Heart left ventricle (tissue), 16 donors: Measurements from ENCODE around the gene ZDHHC4. TPM values are rescaled to one million over a fixed set of nuclear protein-coding genes. Genes with fewer than 3 reads are reported as not detected.

Experiments used
- ATAC-seq, 4 donors: fragments of 200-7000 bp; cut with Tn5 transposase; one replicate each; pipeline ENCODE4 v1.9.1; 2020 to 2022; ENCODE audit warnings: moderate library complexity in 4 of 4, mild to moderate bottlenecking in 3 of 4, moderate number of reproducible peaks in 1 of 4
- DNase-seq, 5 donors: peaks; one replicate each; pipeline ENCODE4 v3.0.0-alpha.2; 2020
- H3K27ac ChIP-seq, 12 donors: fragments of 200-600 bp; sonication (generic) in 4 of 12; one replicate each; pipeline versions ENCODE4 v1.5.0 to v1.8.0; 2016 to 2022; ENCODE audit warnings: mild to moderate bottlenecking in 2 of 12
- H3K27me3 ChIP-seq, 9 donors: fragments of 200-600 bp; sonication (generic) in 2 of 9; one replicate each; pipeline versions ENCODE4 v1.5.1 to v1.8.0; 2016 to 2022; ENCODE audit warnings: mild to moderate bottlenecking in 3 of 9
- H3K36me3 ChIP-seq, 9 donors: fragments of 200-600 bp; sonication (generic) in 2 of 9; one replicate each; pipeline versions ENCODE4 v1.5.0 to v1.8.0; 2018 to 2022; ENCODE audit warnings: mild to moderate bottlenecking in 2 of 9
- H3K4me1 ChIP-seq, 12 donors: fragments of 200-600 bp; sonication (generic) in 4 of 12; one replicate each; pipeline versions ENCODE4 v1.5.0 to v1.8.0; 2016 to 2022; ENCODE audit warnings: mild to moderate bottlenecking in 3 of 12
- H3K4me3 ChIP-seq, 12 donors: fragments of 200-600 bp; sonication (generic) in 4 of 12; one replicate each; pipeline versions ENCODE4 v1.5.0 to v1.8.0; 2017 to 2022; ENCODE audit warnings: mild to moderate bottlenecking in 9 of 12, moderate library complexity in 4 of 12
- H3K9me3 ChIP-seq, 12 donors: fragments of 200-600 bp; sonication (generic) in 4 of 12; one replicate each; pipeline versions ENCODE4 v1.5.0 to v1.8.0; 2016 to 2022; ENCODE audit warnings: mild to moderate bottlenecking in 1 of 12
- CTCF ChIP-seq, 12 donors: fragments of 200-600 bp; sonication (generic) in 4 of 12; IDR thresholded peaks; one replicate each; pipeline versions ENCODE4 v1.5.0 to v1.8.0; 2018 to 2022; ENCODE audit warnings: antibody characterized with exemption in 12 of 12, mild to moderate bottlenecking in 5 of 12
- POLR2A ChIP-seq, 2 donors: fragments of 450-650 bp; IDR thresholded peaks; one replicate each; pipeline ENCODE4 v1.6.1; 2017; ENCODE audit warnings: antibody characterized with exemption in 2 of 2, mild to moderate bottlenecking in 2 of 2, moderate library complexity in 2 of 2
- WGBS, 4 donors: extraction: QIAGEN DNeasy Blood & Tissue Kit in 2 of 4; methylation state at CpG; one replicate each; pipeline versions ENCODE4 v1.1.5 to v1.1.7; 2013 to 2018; 5-methylcytosine and 5-hydroxymethylcytosine counted together
- intact Hi-C, 10 donors: fragments of 100-400 bp; cut with DNase I; formaldehyde crosslinking; loops; one replicate each; pipeline versions ENCODE4 v1.11.1 to v1.14.2; 2022
- polyA plus RNA-seq, 2 donors: library from polyadenylated mRNA; stranded (reverse); fragments of 200-250 nt; gene quantifications; one replicate each; pipeline ENCODE4 v1.2.3, GENCODE V29; 2013
- total RNA-seq, 9 donors: library from RNA; depleted of rRNA in 2 of 9; stranded (reverse); fragments of >200 nt in 2 of 9; fragmentation: NEBNext Ultra II Directional in 3 of 9; extraction: Animal tissue kit (Norgen Biotek cat#: 25700) in 3 of 9; gene quantifications; one replicate each; pipeline versions ENCODE4 v1.1.0 to v1.2.4, GENCODE V29; 2016 to 2023
- donor health status: ischemic (EF 13 %, LVEDD 7.1; RV severe dilation, severe dysfunction).
- donor health status: healthy with polysubstance abuse.
- donor health status: DM: no; HTN: yes; CAD: no.
- donor health status: DM: no; HTN: no; CAD: no.
- donor health status: ischemic (EF 25% LVEDD 6.9; RV normal size, moderate dysfunction).
- donor health status: ischemic (EF 25% LVEDD 5.7; RV mildly dilated, moderate dysfunction).
- donor health status: healthy.
- donor health status: DM: yes; HTN: yes; CAD: no.
- donor health status: ischemic (EF 35%, LVEDD 5.7; RV mildly dilated, moderate dysfunction).
- donor health status: nonischemic (EF 11% LVEDD 7.7; RV severe dilation, severe dysfunction).
- donor health status: DM: yes; HTN: yes; CAD: no.
- donor health status: PGD.
- donor health status: ischemic (EF 29% LVEDD 5.4; RV normal size, mild dysfunction).
- donor health status: nonischemic (EF 23%, LVEDD 6.1; RV moderate dilation, normal function).

ZDHHC4 gene
- total and polyA plus RNA-seq, 11 donors = 26.2 to 48.4 (median 37.8) TPM

- H3K27ac ChIP-seq = peak overlapping the region in 1 of 12 donors; percentile 24
Measured at GRCh38 chr7:6623589-6624245, 46.5 kb downstream of the ZDHHC4 start.

GRCh38 chr7:6624246-6624611, 47.0 kb downstream of the ZDHHC4 start:
- peaks cover 0 to 6% (median 0%) of the 10 kb centered on the region in 12 donors for H3K4me1 ChIP-seq
- WGBS, 4 donors = 77 to 88% (median 83%) methylated on average over 3 of the region's 3 CpGs

More at GRCh38 chr7:6623589-6624245, 46.5 kb downstream of the ZDHHC4 start:
- Histone ChIP-seq H3K9me3 (no peaks in the 10 kb centered on the region), H3K36me3 (peaks cover 0 to 40% (median 17%) of the 10 kb centered on the region in 9 donors), H3K4me1 (peaks cover 0 to 6% (median 0%) of the 10 kb centered on the region in 12 donors), H3K27me3 (no peaks in the 10 kb centered on the region), H3K4me3 (no peak overlapping the region)
- DNase-seq = no peak
- 80 to 89% (median 84%) methylated on average over 9 to 15 of the region's 15 CpGs for WGBS, 4 donors
- ATAC-seq = no peak
- intact Hi-C loops = no loop called here
- TF ChIP-seq POLR2A (IDR thresholded peaks at IDR 0.05) = no peak
- TF ChIP-seq CTCF (IDR thresholded peaks at IDR 0.05) = no peak

GRCh38 chr7:6628045-6628444, 50.8 kb downstream of the ZDHHC4 start:
- intact Hi-C loops = no loop called here
- H3K27ac ChIP-seq = no peak overlapping the region
- no peak for TF ChIP-seq POLR2A (IDR thresholded peaks at IDR 0.05)
- no peak for TF ChIP-seq CTCF (IDR thresholded peaks at IDR 0.05)
- ATAC-seq = no peak
- no peak for DNase-seq
- 84 to 90% (median 86%) methylated on average over 6 of the region's 6 CpGs for WGBS, 4 donors
- H3K9me3 ChIP-seq = no peaks in the 10 kb centered on the region
- H3K27me3 ChIP-seq = no peaks in the 10 kb centered on the region
- H3K4me1 ChIP-seq = peaks cover 0 to 6% (median 0%) of the 10 kb centered on the region in 12 donors
- H3K4me3 ChIP-seq = no peak overlapping the region
- H3K36me3 ChIP-seq = peaks cover 0 to 14% (median 5%) of the 10 kb centered on the region in 9 donors

More at GRCh38 chr7:6624246-6624611, 47.0 kb downstream of the ZDHHC4 start:
- Histone ChIP-seq H3K9me3 (no peaks in the 10 kb centered on the region), H3K36me3 (peaks cover 0 to 40% (median 17%) of the 10 kb centered on the region in 9 donors), H3K27me3 (no peaks in the 10 kb centered on the region), H3K4me3 (no peak overlapping the region), H3K27ac (peak overlapping the region in 1 of 12 donors; percentile 24)
- ATAC-seq = no peak
- no peak for DNase-seq
- TF ChIP-seq POLR2A (IDR thresholded peaks at IDR 0.05) = no peak
- no peak for TF ChIP-seq CTCF (IDR thresholded peaks at IDR 0.05)
- intact Hi-C loops = no loop called here

- Histone ChIP-seq H3K9me3 (no peaks in the 10 kb centered on the region), H3K27ac (no peak overlapping the region), H3K4me3 (no peak overlapping the region), H3K4me1 (no peaks in the 10 kb centered on the region), H3K36me3 (no peaks in the 10 kb centered on the region), H3K27me3 (no peaks in the 10 kb centered on the region)
- DNase-seq = no peak
- WGBS, 4 donors = 74 to 75% (median 74%) methylated on average over 11 of the region's 11 CpGs
- ATAC-seq = no peak
- TF ChIP-seq POLR2A (IDR thresholded peaks at IDR 0.05) (no peak), CTCF (IDR thresholded peaks at IDR 0.05) (no peak)
- intact Hi-C loops = no loop called here
Measured at GRCh38 chr7:6630007-6630849, 53.0 kb downstream of the ZDHHC4 start.
